Effector CD8-positive, alpha-beta T cell (primary cell): ENCODE results near the gene TBL2.
A peak's percentile ranks its signal among the peaks of the same experiment; 100 is the strongest.
"Not testable (repeated sequence)": the region's sequence is repeated elsewhere in the genome, so short reads cannot be mapped to it uniquely, and the experiment has no call there.

Source experiments
- DNase-seq: peaks from one replicate; lab custom pipeline; 2025; lab: John Stamatoyannopoulos, UW
- total RNA-seq, 4 experiments: gene quantifications; one replicate each; lab custom pipeline; 2026; lab: John Stamatoyannopoulos, UW

TBL2 gene, protein sequence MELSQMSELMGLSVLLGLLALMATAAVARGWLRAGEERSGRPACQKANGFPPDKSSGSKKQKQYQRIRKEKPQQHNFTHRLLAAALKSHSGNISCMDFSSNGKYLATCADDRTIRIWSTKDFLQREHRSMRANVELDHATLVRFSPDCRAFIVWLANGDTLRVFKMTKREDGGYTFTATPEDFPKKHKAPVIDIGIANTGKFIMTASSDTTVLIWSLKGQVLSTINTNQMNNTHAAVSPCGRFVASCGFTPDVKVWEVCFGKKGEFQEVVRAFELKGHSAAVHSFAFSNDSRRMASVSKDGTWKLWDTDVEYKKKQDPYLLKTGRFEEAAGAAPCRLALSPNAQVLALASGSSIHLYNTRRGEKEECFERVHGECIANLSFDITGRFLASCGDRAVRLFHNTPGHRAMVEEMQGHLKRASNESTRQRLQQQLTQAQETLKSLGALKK
- total RNA-seq, result 22.1 to 31.3 (median 30.0) reads per million in 4 experiments

DNA sequence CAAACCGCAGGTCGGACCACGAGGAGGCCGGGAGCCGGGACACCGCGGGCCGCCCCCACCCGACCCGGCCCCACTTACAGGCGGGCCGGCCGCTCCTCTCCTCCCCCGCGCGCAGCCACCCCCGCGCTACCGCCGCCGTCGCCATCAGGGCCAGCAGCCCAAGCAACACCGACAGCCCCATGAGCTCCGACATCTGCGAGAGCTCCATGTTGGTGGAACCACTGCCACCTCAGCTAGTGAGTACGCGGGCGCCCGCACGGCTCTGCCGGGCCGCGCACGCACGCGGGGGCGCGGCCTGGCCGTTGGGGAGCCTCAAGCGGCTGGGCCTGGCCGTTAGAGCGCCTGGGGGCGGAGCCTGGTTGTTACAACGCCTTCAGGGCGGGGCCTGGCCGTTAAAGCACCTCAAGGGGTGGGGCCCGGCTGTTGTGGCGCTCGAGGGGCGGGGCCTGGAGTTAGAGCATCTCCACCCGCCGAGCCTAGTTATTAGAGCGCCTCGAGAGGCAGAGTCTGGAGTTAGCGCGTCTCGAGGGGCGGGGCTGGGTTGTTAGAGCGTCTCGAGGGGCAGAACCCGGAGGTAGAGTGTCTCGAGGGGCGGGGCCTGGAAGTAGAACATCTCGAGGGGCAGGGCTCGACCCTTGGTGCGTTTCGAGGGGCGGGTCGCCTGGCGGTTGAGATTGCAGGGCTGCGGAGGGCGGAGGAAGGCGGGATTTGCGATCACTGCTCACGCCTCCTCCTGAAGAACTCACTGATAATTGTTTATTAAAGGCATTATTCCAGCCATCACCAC lies at the start of gene TBL2:
TBL2 (minus strand) TSS at position 238 of the 787 bp plus-strand sequence; CDS start at position 208, 30 bp downstream.
- DNase-seq, result peak; percentile 100

DNA sequence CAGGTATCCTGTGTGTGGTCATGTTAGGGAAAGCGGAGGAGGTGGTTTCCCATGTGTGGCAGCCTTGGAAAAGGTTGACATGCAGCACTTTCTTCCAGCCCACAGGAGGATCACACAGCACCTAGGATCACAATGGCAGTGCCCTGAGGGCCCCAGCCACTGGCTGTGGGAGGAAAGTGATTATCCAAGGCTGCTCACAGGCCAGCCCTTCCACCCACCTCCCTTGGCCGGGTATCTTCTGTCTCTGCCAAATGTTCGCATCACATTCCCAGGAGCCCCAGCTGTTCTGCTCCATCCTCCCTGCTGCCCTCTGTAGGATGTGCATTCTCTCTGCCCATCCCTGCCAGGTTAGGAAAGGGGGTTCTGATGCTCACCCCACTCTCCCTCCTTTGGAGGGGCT lies 48.4 kb upstream of the TBL2 start:
- no peak for DNase-seq

- DNase-seq, result no peak
These were observed 46.9 kb upstream of the TBL2 start for GRCh38 chr7:73625276-73625675.

GRCh38 chr7:73624669-73625001 lies 46.3 kb upstream of the TBL2 start:
- no peak for DNase-seq

DNA sequence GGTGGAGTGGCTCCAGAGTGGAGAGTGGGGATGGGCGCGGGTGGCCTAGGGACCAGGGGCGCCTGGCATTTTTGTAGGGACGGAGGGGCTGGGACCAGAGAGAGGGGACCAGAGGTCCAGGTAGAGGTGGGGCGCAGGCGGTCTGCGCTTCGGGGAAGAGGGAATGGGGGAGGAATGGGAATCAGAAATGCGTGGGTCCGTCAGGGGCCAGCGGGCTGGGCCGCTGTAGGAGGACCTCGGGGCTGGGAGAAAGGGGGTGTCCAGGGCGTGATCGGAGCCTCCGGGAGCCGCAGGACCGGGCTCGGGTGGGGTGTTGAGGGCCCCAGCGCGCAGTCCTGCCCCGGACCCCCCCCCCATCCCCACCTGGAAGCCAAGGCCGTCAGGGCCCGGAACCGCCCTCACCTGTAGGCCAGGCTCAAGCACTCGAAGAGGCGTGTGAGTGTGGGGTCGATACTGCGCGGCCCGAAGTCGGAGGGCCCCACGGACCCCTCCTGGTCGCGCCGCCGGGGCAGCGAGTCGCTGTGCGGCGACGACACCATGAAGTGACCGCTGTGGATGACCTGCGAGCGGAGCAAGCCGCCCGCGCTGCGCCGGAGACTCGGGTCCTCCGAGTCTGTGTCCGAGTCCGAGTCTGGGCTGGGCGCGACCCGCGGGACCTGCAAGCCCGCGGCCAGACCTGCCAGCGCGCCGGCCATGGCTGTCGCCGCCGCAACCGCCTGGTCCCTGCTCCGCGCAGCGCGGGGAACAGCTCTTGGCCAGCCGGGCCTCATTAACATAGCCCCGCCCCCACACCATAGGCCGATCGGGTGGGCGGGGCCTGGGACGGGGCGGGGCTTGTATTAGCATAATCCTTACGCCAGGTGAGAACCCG lies 45.7 kb upstream of the TBL2 start, which contains the start of gene MLXIPL:
MLXIPL (minus strand) TSS at position 725 of the 871 bp plus-strand sequence; CDS start at position 695, 30 bp downstream.
- DNase-seq, result peak; percentile 37

- DNase-seq, result no peak
These were observed 44.8 kb upstream of the TBL2 start for GRCh38 chr7:73622909-73623797.

GRCh38 chr7:73622527-73622908 lies 44.1 kb upstream of the TBL2 start:
- DNase-seq, result no peak

GRCh38 chr7:73621168-73622063 lies 43.0 kb upstream of the TBL2 start:
- DNase-seq, result no peak

GRCh38 chr7:73619394-73619793 lies 41.0 kb upstream of the TBL2 start:
- DNase-seq, result not testable (repeated sequence)

GRCh38 chr7:73618538-73618937 lies 40.2 kb upstream of the TBL2 start:
- DNase-seq, result no peak

GRCh38 chr7:73617520-73617919 lies 39.1 kb upstream of the TBL2 start:
- DNase-seq, result not testable (repeated sequence)

DNA sequence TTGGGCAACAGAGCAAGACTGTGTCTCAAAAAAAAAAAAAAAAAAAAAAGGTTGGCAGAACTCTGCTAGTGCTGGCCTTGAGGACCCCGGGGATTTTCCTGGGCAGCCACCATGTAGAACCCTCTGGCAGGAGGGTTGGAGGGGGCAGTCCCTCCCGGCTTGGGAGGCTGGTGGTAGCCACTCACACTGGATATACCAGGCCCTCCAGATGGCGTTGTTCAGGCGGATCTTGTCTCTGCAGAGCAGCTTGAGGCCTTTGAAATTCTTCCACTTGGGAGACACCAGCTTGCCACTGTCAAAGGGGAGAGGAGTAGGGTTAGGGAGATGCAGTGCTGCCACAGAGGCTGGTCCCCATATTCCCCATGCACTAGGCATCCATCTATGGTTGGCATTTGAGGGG lies 37.5 kb upstream of the TBL2 start:
- no peak for DNase-seq

GRCh38 chr7:73614937-73615336 lies 36.6 kb upstream of the TBL2 start:
- DNase-seq, result not testable (repeated sequence)

DNA sequence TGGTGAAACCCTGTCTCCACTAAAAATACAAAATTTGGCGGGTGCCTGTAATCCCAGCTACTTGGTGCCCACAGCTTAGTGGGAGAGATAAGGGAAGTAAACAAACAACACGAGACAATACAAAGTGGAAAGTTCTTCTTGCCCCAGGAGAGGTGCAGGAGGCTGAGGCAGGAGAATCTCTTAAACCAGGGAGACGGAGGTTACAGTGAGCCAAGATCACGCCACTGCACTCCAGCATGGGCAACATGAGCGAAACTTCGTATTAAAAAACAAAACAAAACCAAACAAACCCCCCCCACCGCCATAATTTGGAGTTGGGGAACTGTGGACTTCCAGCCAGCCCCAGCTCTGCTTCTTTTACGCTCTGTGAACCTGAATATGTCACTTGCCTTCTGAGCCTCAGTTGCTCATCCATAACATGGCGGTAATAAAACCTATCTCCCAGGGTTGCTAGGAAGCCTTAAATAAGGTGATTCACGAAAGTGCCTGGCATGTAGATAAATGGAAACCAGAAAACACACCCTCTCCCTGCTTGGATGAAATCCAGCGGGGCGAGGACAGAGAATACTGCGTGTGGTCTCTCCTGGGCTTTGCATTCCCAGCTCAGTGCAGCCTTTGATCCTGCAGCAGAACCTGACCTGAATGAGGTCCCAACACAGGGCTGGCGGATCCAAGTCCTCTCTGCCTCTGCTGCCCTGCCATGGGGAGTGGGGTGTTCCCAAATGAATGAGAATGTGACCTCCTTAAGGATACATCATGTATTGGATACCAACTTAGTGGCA lies 35.8 kb upstream of the TBL2 start:
- no peak for DNase-seq

GRCh38 chr7:73612598-73613269 lies 34.4 kb upstream of the TBL2 start:
- DNase-seq, result no peak

- DNase-seq, result no peak
These were observed 32.7 kb upstream of the TBL2 start for GRCh38 chr7:73611017-73611555.

DNA sequence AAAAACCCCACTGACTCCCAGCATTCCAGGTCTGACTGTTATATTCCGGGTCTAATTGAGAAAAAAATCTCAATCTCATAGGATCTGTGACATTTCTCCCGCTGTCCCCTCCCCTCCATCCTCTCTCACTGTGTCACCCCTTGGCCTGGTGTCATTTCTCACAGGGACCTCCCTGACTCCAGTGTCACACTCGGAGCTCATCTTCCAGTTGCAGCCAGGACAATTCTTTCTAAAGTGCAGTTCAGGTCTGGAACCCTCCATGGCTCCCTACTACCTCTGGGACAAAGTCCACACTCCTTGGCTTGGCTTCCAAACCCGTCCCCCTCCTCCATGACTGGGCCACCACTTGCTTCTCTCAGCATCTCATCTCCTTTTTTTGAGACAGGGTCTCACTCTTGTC lies 31.7 kb upstream of the TBL2 start:
- DNase-seq, result no peak

GRCh38 chr7:73607692-73607983 lies 29.3 kb upstream of the TBL2 start:
- not testable (repeated sequence) for DNase-seq
